DND-41 (cell line): ENCODE measurements around the gene PAK1IP1.

Experiments
- EZH2 ChIP-seq: IDR thresholded peaks from 3 replicates; pipeline ENCODE4 v1.6.1; 2012; ENCODE audit warnings: borderline replicate concordance, low read depth, mild to moderate bottlenecking, moderate library complexity, low read length, inconsistent platforms; ENCODE audit not compliant: severe bottlenecking
- TF ChIP-seq, protein P1 (sequence below): IDR thresholded peaks from 2 replicates; pipeline ENCODE4 v1.5.1; 2012; ENCODE audit warnings: borderline replicate concordance, low read length, moderate library complexity, mild to moderate bottlenecking; ENCODE audit not compliant: poor library complexity, severe bottlenecking; ENCODE audit errors: extremely low read depth

DNA sequence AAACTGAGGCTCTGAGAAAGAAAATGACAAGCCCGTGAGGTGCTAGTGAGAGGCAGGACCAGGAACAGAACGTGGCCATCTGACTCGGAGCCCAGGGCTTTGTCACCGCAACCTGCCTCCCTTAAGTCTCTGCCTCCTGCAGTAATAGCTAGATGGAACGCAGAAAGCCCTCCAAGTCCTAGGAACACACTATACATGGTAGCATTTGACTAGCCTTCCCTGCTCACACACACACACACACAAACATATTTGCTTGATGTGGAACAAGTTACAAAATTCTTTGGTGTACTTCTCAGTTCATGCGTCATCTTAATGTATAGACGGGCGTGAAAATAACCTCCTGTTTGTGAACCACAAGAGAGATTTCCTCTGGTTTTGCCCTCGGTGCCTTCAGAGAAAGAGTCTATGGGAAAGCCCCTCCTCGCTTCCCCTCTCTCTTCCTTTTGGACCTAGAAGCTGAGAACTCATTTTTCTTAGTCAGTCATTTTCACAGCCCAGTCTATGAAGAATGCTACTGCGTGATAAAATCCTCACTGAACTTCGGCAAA lies 39.2 kb upstream of the PAK1IP1 start:
- TF ChIP-seq, protein P1, sequence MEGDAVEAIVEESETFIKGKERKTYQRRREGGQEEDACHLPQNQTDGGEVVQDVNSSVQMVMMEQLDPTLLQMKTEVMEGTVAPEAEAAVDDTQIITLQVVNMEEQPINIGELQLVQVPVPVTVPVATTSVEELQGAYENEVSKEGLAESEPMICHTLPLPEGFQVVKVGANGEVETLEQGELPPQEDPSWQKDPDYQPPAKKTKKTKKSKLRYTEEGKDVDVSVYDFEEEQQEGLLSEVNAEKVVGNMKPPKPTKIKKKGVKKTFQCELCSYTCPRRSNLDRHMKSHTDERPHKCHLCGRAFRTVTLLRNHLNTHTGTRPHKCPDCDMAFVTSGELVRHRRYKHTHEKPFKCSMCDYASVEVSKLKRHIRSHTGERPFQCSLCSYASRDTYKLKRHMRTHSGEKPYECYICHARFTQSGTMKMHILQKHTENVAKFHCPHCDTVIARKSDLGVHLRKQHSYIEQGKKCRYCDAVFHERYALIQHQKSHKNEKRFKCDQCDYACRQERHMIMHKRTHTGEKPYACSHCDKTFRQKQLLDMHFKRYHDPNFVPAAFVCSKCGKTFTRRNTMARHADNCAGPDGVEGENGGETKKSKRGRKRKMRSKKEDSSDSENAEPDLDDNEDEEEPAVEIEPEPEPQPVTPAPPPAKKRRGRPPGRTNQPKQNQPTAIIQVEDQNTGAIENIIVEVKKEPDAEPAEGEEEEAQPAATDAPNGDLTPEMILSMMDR, result no peak
- TF ChIP-seq EZH2, result no peak
